Measurements from ENCODE around the gene MAP4K4. TPM values are rescaled to one million over a fixed set of nuclear protein-coding genes. Genes with fewer than 3 reads are reported as not detected.
A peak's percentile ranks its signal among the peaks of the same experiment; 100 is the strongest.

Gene MAP4K4
- total and polyA plus RNA-seq, 2 of the 4 experiments (the other 2 are of a cell fraction), result 89.4 to 124 TPM

DNA sequence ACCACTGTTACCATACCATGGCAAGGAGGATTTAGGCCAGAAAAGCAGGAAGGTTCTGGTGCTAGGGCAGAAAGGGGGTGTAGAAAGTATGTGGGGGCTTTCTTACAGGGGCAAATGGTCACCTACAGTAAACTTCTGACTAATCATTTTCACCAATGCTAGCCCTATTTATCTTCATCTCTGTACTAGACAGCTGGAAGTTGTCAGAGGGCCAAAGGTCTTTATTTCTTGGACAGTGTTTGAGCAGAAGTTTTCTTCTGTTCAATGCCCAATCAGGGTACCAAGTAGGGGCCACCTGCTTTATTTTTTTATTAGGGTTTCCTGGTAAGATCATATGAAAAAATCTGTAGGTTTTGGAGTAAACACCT is 37.6 kb downstream of the MAP4K4 start:
- no peaks in the 10 kb centered on the region for H3K27me3 ChIP-seq (ENCODE audit: control insufficient read depth, insufficient read depth, low read length)
- peaks cover 93% of the 10 kb centered on the region for H4K20me1 ChIP-seq (ENCODE audit: insufficient read depth, low read length)
- H2AFZ ChIP-seq (replicated peaks; ENCODE audit: low read length, poor library complexity), result no peak overlapping the region
- H2BK5ac ChIP-seq (ENCODE audit: low read depth, low read length, poor library complexity, severe bottlenecking), result no peak overlapping the region
- dilution Hi-C loops (cut with HindIII; ENCODE audit: low sequenced_read_pairs, unreplicated experiment) (no loop called here), in situ Hi-C loops (cut with MboI; ENCODE audit: low sequenced_read_pairs) (no loop called here), intact Hi-C loops (cut with micrococcal nuclease) (no loop called here)
- no peak overlapping the region for H2BK20ac ChIP-seq (ENCODE audit: low read depth, low read length)
- CTCF ChIA-PET, result no interaction called here
- H3K23ac ChIP-seq (ENCODE audit: low read depth, low read length), result peak overlapping the region; percentile 76; the same call in 1 of the 2 replicates
- no peak overlapping the region for H4K8ac ChIP-seq (ENCODE audit: low read depth in 2 of 2, low read length in 2 of 2)
- ATAC-seq (ENCODE audit: low read depth) (no peak), DNase-seq (no peak)
- no peak overlapping the region for H3K18ac ChIP-seq (ENCODE audit: low read depth, low read length)
- H3K4ac ChIP-seq (ENCODE audit: low read depth, low read length), result no peak overlapping the region
- H3K14ac ChIP-seq (replicated peaks; ENCODE audit: low read depth, low read length), result no peak overlapping the region
- H3K56ac ChIP-seq (ENCODE audit: extremely low read depth, insufficient read depth, low read length), result no peak overlapping the region
- no peak overlapping the region for H3K9ac ChIP-seq (ENCODE audit: low read depth, low read length)
- POLR2A ChIA-PET (ENCODE audit: unreplicated experiment), result no interaction called here
- no peaks in the 10 kb centered on the region for H3K9me3 ChIP-seq (ENCODE audit: control insufficient read depth, insufficient read depth, low read length)
- H4K5ac ChIP-seq (ENCODE audit: low read depth, low read length), result no peak overlapping the region
- peaks cover 17 to 77% of the 10 kb centered on the region in 2 experiments for H3K79me1 ChIP-seq (ENCODE audit: low read depth in 1 of 2, low read length in 2 of 2)
- no peak overlapping the region for H2BK120ac ChIP-seq (ENCODE audit: low read depth, low read length)
- peaks cover 31% of the 10 kb centered on the region for H3K4me1 ChIP-seq (ENCODE audit: control insufficient read depth, insufficient read depth, low read length)
- TF ChIP-seq ELK1 (IDR thresholded peaks at IDR 0.05; ENCODE audit: borderline replicate concordance, low read depth, low read length) (no peak), RCOR1 (IDR thresholded peaks at IDR 0.05; ENCODE audit: insufficient replicate concordance, low read length) (no peak), MAZ (IDR thresholded peaks at IDR 0.05; ENCODE audit: borderline replicate concordance, low read depth, low read length) (no peak), RAD21 (IDR thresholded peaks at IDR 0.05; ENCODE audit: low read length) (no peak), FOS (IDR thresholded peaks at IDR 0.05; ENCODE audit: low read depth, low read length) (no peak), RFX5 (IDR thresholded peaks at IDR 0.05; ENCODE audit: low read depth, low read length) (no peak), MXI1 (IDR thresholded peaks at IDR 0.05; ENCODE audit: borderline replicate concordance, low read depth, low read length) (no peak), BHLHE40 (IDR thresholded peaks at IDR 0.05; ENCODE audit: low read depth, low read length) (no peak), MAFK (IDR thresholded peaks at IDR 0.05; ENCODE audit: low read depth, low read length) (no peak), SMC3 (IDR thresholded peaks at IDR 0.05; ENCODE audit: low read depth, low read length) (no peak), NFE2L2 (IDR thresholded peaks at IDR 0.05; ENCODE audit: low read depth, low read length) (no peak), CEBPB (IDR thresholded peaks at IDR 0.05; ENCODE audit: low read depth, low read length) (no peak), POLR2A (IDR thresholded peaks at IDR 0.05; ENCODE audit: low read depth, low read length) (no peak), CHD1 (IDR thresholded peaks at IDR 0.05; ENCODE audit: low read depth, low read length) (no peak), CTCF (conservative IDR thresholded peaks at IDR 0.05; ENCODE audit: low read depth, low read length) (no peak)
- TF ChIP-seq, protein P1, sequence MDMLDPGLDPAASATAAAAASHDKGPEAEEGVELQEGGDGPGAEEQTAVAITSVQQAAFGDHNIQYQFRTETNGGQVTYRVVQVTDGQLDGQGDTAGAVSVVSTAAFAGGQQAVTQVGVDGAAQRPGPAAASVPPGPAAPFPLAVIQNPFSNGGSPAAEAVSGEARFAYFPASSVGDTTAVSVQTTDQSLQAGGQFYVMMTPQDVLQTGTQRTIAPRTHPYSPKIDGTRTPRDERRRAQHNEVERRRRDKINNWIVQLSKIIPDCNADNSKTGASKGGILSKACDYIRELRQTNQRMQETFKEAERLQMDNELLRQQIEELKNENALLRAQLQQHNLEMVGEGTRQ (IDR thresholded peaks at IDR 0.05; ENCODE audit: low read depth, low read length), result no peak
- H4K91ac ChIP-seq (ENCODE audit: insufficient read depth, low read depth, low read length), result no peak overlapping the region
- H2BK15ac ChIP-seq (ENCODE audit: low read depth, low read length), result no peak overlapping the region
- peaks cover 2% of the 10 kb centered on the region; the same call in 1 of the 2 replicates for H3K36me3 ChIP-seq (ENCODE audit: control insufficient read depth, insufficient read depth, low read length)
- BruUV-seq (replicated peaks), result no TSS peak
- no peak overlapping the region for H3K4me2 ChIP-seq (ENCODE audit: low read depth, low read length)
- H3K27ac ChIP-seq (ENCODE audit: insufficient read depth, low read length), result no peak overlapping the region
- H2AK5ac ChIP-seq (ENCODE audit: low read depth, low read length), result 0 out of 2 replicates have a peak overlapping the region, but pooled peaks have one; percentile 14
- H2AK9ac ChIP-seq (replicated peaks; ENCODE audit: low read depth, low read length, poor library complexity), result no peak overlapping the region
- no peak overlapping the region for H3K4me3 ChIP-seq (ENCODE audit: insufficient read depth, low read depth, low read length)
- peaks cover 39% of the 10 kb centered on the region for H3K9me1 ChIP-seq (ENCODE audit: insufficient read depth, low read length)
